AG04450 (cell line): ENCODE measurements around the gene COL5A1. TPM values are rescaled to one million over a fixed set of nuclear protein-coding genes. Genes with fewer than 3 reads are reported as not detected.

Experiments used
- CTCF ChIA-PET: fragments of 300-600, 350-600 bp; formaldehyde crosslinking; extraction: SDS; loops from one replicate; lab custom pipeline; 2022; ENCODE audit warnings: antibody characterized with exemption, inconsistent platforms; lab: Charles Lee
- POLR2A ChIA-PET: fragments of 350-600 bp; formaldehyde crosslinking; extraction: SDS; loops from one replicate; lab custom pipeline; 2021; ENCODE audit warnings: antibody characterized with exemption, inconsistent platforms; lab: Yijun Ruan, JAX
- DNase-seq: peaks from one replicate; pipeline ENCODE4 v3.0.0-alpha.2; 2011; ENCODE audit warnings: low read depth, low spot score
- H3K27ac ChIP-seq: one replicate; pipeline ENCODE4 v1.5.1; 2012; ENCODE audit warnings: low read depth, low read length, control low read depth
- H3K27me3 ChIP-seq: one replicate; pipeline ENCODE4 v1.6.0; 2012; ENCODE audit warnings: low read length; ENCODE audit not compliant: control insufficient read depth, insufficient read depth
- H3K4me3 ChIP-seq: 2 replicates; pipeline ENCODE4 v1.5.1; 2011; ENCODE audit warnings: mild to moderate bottlenecking, low read depth, low read length, control low read depth
- H3K9me3 ChIP-seq: 2 replicates; pipeline ENCODE4 v1.5.1; 2012; ENCODE audit warnings: low read length; ENCODE audit not compliant: control insufficient read depth, insufficient read depth
- CTCF ChIP-seq: IDR thresholded peaks from 2 replicates; pipeline ENCODE4 v1.5.1; 2011; ENCODE audit warnings: low read depth, low read length, control low read depth, inconsistent platforms
- polyA plus RNA-seq: library from polyadenylated mRNA; depleted of rRNA; stranded (reverse); fragments of >200 nt; gene quantifications from 2 replicates; pipeline ENCODE4 v1.2.3, GENCODE V29; 2011

The COL5A1 gene
- polyA plus RNA-seq, 1 experiment: 73.3 TPM

- ChIA-PET CTCF (interaction anchor here (1.1 to 1.9 kb wide), 5 partner anchors 18 to 227 kb away, joined by 3 to 11 read pairs (median 3); no protein-coding TSS in a partner anchor), POLR2A (interaction anchor here (0.7 to 2.2 kb wide), 4 partner anchors 8 to 214 kb away, joined by 3 to 11 read pairs (median 4); no protein-coding TSS in a partner anchor)
- TF ChIP-seq CTCF: no peak
- Histone ChIP-seq H3K27me3 (no peaks in the 10 kb centered on the region), H3K4me3 (no peak overlapping the region), H3K27ac (no peak overlapping the region), H3K9me3 (peaks cover 6% of the 10 kb centered on the region; the same call in 1 of the 2 replicates)
- no peak for DNase-seq
Observed at GRCh38 chr9:134670851-134671281, 29.3 kb downstream of the COL5A1 start.

GRCh38 chr9:134671341-134672113, 29.9 kb downstream of the COL5A1 start:
- no peak for DNase-seq
- no peak overlapping the region for H3K27ac ChIP-seq
- POLR2A ChIA-PET: interaction anchor here (0.7 to 2.2 kb wide), 4 partner anchors 9 to 215 kb away, joined by 3 to 11 read pairs (median 4); no protein-coding TSS in a partner anchor
- TF ChIP-seq CTCF: no peak
- H3K27me3 ChIP-seq: no peaks in the 10 kb centered on the region
- no peak overlapping the region for H3K4me3 ChIP-seq
- CTCF ChIA-PET: interaction anchor here (1.1 to 1.9 kb wide), 4 partner anchors 18 to 228 kb away, joined by 3 to 11 read pairs (median 4); no protein-coding TSS in a partner anchor
- H3K9me3 ChIP-seq: peaks cover 6% of the 10 kb centered on the region; the same call in 1 of the 2 replicates

GRCh38 chr9:134676361-134676760, 34.8 kb downstream of the COL5A1 start:
- ChIA-PET CTCF (interaction anchor here (1.5 kb wide), 1 partner anchor 13 kb away, joined by 6 read pairs; no protein-coding TSS in a partner anchor), POLR2A (no interaction called here)
- TF ChIP-seq CTCF: no peak

GRCh38 chr9:134676886-134677285, 35.3 kb downstream of the COL5A1 start:
- TF ChIP-seq CTCF: no peak
- H3K4me3 ChIP-seq: no peak overlapping the region
- ChIA-PET CTCF (interaction anchor here (0.9 to 1.5 kb wide), 2 partner anchors 13 to 17 kb away, joined by 3 to 6 read pairs; no protein-coding TSS in a partner anchor), POLR2A (no interaction called here)
- DNase-seq: no peak
- H3K27me3 ChIP-seq: no peaks in the 10 kb centered on the region
- peaks cover 6% of the 10 kb centered on the region; the same call in 1 of the 2 replicates for H3K9me3 ChIP-seq
- no peak overlapping the region for H3K27ac ChIP-seq

More at GRCh38 chr9:134676361-134676760, 34.8 kb downstream of the COL5A1 start:
- no peaks in the 10 kb centered on the region for H3K27me3 ChIP-seq
- no peak overlapping the region for H3K4me3 ChIP-seq
- no peak for DNase-seq
- no peak overlapping the region for H3K27ac ChIP-seq
- peaks cover 6% of the 10 kb centered on the region; the same call in 1 of the 2 replicates for H3K9me3 ChIP-seq

- POLR2A ChIA-PET: interaction anchor here (0.7 kb wide), 1 partner anchor 23 kb away, joined by 4 read pairs; no protein-coding TSS in a partner anchor
- H3K9me3 ChIP-seq: peaks cover 6% of the 10 kb centered on the region; the same call in 1 of the 2 replicates
- no peak for DNase-seq
- no peak overlapping the region for H3K27ac ChIP-seq
- CTCF ChIA-PET: interaction anchor here (0.9 to 1.5 kb wide), 4 partner anchors 12 to 228 kb away, joined by 3 to 6 read pairs (median 4); no protein-coding TSS in a partner anchor
- no peaks in the 10 kb centered on the region for H3K27me3 ChIP-seq
- H3K4me3 ChIP-seq: no peak overlapping the region
- TF ChIP-seq CTCF: no peak
Observed at GRCh38 chr9:134677743-134678142, 36.1 kb downstream of the COL5A1 start.
